ENCODE measurements around the gene SCGB1C1. TPM values are rescaled to one million over a fixed set of nuclear protein-coding genes. Genes with fewer than 3 reads are reported as not detected.

Gene SCGB1C1
- polyA plus RNA-seq, 1 experiment: not detected

DNA sequence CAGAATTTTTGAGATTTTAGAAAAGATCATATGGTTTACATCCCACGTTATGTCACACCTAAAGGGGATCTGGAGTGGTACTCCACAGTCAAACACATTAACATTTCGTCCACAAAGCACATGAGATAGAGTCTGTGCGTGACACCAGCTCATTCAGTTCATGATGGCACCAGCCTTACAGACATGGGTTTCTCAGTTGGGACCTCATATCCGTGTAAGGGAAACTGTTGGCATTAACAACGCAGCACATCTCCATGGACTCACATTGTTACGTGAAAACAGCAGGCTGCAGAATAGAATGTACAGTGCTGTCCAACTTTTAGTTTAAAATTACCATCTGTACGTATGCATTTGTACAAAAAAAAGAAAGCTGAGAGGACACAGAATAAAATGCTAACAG lies 28.7 kb downstream of the SCGB1C1 start:
- CTCF ChIA-PET: no interaction called here

DNA sequence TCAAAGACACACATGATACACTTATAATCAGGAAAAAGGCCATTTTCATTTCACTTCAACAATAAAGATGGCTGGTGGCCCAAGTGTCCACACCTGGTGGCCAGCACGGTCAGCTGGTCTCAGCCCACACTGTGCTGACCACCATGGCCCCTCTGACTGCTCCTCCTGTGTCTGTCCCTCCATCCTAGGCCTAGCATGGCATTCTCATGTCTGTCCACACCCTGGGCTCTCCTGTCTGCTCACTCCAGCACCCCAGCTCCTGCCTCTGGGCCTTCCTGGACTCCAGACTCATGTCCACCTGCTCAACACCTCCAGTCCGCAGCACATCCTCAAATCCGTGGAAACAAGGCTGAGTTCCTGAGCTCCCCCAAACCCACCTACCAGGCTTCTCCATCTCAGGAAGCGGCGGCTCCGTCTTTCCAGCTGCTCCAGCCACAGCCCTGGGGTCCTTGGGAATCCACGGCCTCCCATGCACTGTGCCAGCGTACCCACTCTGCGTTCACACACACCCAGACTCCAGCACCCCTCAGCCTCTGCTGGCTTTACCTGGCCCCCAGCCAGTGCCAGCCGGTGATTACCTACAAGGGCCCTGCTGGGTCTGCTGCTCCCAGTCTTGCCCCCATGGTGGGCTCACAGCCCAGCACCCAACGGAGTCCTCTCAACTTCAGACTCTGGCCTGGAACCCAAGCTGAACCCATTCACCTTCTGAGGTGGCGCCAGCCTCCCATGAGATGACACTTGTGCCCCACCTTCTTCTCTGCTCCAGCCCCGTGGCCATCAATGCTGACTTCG lies 29.3 kb downstream of the SCGB1C1 start:
- Histone ChIP-seq H3K36me3 (ENCODE audit: control insufficient read depth, insufficient read depth, low read length) (peaks cover 4% of the 10 kb centered on the region; the same call in 1 of the 2 replicates), H3K4me3 (ENCODE audit: low read depth, low read length) (no peak overlapping the region), H3K27me3 (ENCODE audit: control insufficient read depth, insufficient read depth, low read length) (no peaks in the 10 kb centered on the region)
- ChIA-PET POLR2A (no interaction called here), CTCF (no interaction called here)
- no peak for DNase-seq (ENCODE audit: low read depth)
- no peak for TF ChIP-seq CTCF (IDR thresholded peaks at IDR 0.05; ENCODE audit: insufficient read depth, low read depth, low read length)

More for the DNA sequence above, 28.7 kb downstream of the SCGB1C1 start:
- Histone ChIP-seq H3K4me3 (ENCODE audit: low read depth, low read length) (no peak overlapping the region), H3K27me3 (ENCODE audit: control insufficient read depth, insufficient read depth, low read length) (no peaks in the 10 kb centered on the region), H3K36me3 (ENCODE audit: control insufficient read depth, insufficient read depth, low read length) (peaks cover 4% of the 10 kb centered on the region; the same call in 1 of the 2 replicates)
- DNase-seq (ENCODE audit: low read depth): no peak
- TF ChIP-seq CTCF (IDR thresholded peaks at IDR 0.05; ENCODE audit: insufficient read depth, low read depth, low read length): no peak
- POLR2A ChIA-PET: no interaction called here

DNA sequence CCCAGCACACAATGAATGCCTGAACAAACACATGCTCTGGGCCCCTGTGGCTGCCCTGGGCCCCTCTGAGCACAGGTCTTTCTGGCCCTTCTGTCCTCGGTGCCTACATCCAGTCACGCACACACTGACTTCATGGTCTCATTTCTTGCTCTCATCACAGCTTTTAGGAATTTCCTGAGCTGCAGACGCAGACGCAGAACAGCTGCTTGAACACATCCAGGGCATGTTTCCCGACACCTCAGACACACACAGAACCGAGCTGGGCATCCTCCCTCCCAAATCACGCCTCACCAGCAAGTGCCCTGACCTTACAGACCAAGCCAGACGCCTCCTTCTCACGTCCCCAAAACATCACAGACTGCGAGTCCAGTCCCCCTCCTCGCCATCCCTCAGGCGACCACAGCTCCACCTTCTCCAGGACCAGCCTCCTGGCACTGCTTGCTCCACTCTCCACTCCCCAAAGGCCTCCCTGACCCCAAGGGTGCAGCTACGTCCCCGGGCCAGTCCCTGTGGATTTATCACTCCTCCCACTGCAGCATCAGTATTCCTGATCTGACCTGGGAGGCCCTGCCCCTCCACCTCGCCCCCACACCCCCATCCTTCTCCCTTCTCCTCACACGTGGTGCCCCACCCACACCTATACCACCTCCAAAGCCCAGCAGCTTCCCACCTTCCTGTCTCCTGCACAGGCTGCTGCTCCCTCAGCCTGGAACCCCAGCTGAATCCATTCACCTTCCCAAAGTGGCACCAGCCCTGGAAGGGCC lies 30.3 kb downstream of the SCGB1C1 start:
- CTCF ChIA-PET: interaction anchor here (0.6 kb wide), 1 partner anchor 141 kb away, joined by 4 read pairs; no protein-coding TSS in a partner anchor
- Histone ChIP-seq H3K36me3 (ENCODE audit: control insufficient read depth, insufficient read depth, low read length) (peaks cover 4% of the 10 kb centered on the region; the same call in 1 of the 2 replicates), H3K27me3 (ENCODE audit: control insufficient read depth, insufficient read depth, low read length) (no peaks in the 10 kb centered on the region), H3K4me3 (ENCODE audit: low read depth, low read length) (no peak overlapping the region)
- no peak for DNase-seq (ENCODE audit: low read depth)
- POLR2A ChIA-PET: no interaction called here
- no peak for TF ChIP-seq CTCF (IDR thresholded peaks at IDR 0.05; ENCODE audit: insufficient read depth, low read depth, low read length)

- no peaks in the 10 kb centered on the region for H3K27me3 ChIP-seq (ENCODE audit: control insufficient read depth, insufficient read depth, low read length)
- ChIA-PET CTCF (no interaction called here), POLR2A (no interaction called here)
- no peak for TF ChIP-seq CTCF (IDR thresholded peaks at IDR 0.05; ENCODE audit: insufficient read depth, low read depth, low read length)
- DNase-seq (ENCODE audit: low read depth): no peak
- H3K36me3 ChIP-seq (ENCODE audit: control insufficient read depth, insufficient read depth, low read length): peaks cover 3% of the 10 kb centered on the region; the same call in 1 of the 2 replicates
- H3K4me3 ChIP-seq (ENCODE audit: low read depth, low read length): no peak overlapping the region
These were observed 31.0 kb downstream of the SCGB1C1 start for GRCh38 chr11:223884-224283.

GRCh38 chr11:224424-224823 lies 31.5 kb downstream of the SCGB1C1 start:
- no peak overlapping the region for H3K4me3 ChIP-seq (ENCODE audit: low read depth, low read length)
- no peak for TF ChIP-seq CTCF (IDR thresholded peaks at IDR 0.05; ENCODE audit: insufficient read depth, low read depth, low read length)
- ChIA-PET CTCF (no interaction called here), POLR2A (no interaction called here)
- DNase-seq (ENCODE audit: low read depth): no peak
- H3K36me3 ChIP-seq (ENCODE audit: control insufficient read depth, insufficient read depth, low read length): no peaks in the 10 kb centered on the region
- no peaks in the 10 kb centered on the region for H3K27me3 ChIP-seq (ENCODE audit: control insufficient read depth, insufficient read depth, low read length)

Measured in BJ (cell line).